GM23248 (cell line): ENCODE measurements around the gene DOLK.
"Not testable (repeated sequence)": the region's sequence is repeated elsewhere in the genome, so short reads cannot be mapped to it uniquely, and the experiment has no call there.

Experiments
- EZH2 ChIP-seq: fragments of 200-600 bp; sonication (generic); IDR thresholded peaks from 2 replicates; pipeline ENCODE4 v1.6.1; 2018; ENCODE audit warnings: antibody characterized with exemption, mild to moderate bottlenecking; ENCODE audit not compliant: insufficient read depth, poor library complexity, severe bottlenecking
- EZH2phosphoT487 ChIP-seq: fragments of 200-600 bp; sonication (generic); IDR thresholded peaks from 2 replicates; pipeline ENCODE4 v1.6.1; 2018; ENCODE audit warnings: antibody characterized with exemption, moderate library complexity, mild to moderate bottlenecking, low read depth; ENCODE audit not compliant: insufficient read depth

- TF ChIP-seq EZH2, EZH2phosphoT487: not testable (repeated sequence)
Measured at GRCh38 chr9:128944966-128945365, 2.4 kb downstream of the DOLK start.
